PC-3 (cell line): ENCODE data around the gene SMPX. TPM values are rescaled to one million over a fixed set of nuclear protein-coding genes. Genes with fewer than 3 reads are reported as not detected.

Experiments
- ATAC-seq: fragments of 200-7000 bp; cut with Tn5 transposase; 2 replicates; pipeline ENCODE4 v1.9.1; 2020; ENCODE audit warnings: mild to moderate bottlenecking, moderate library complexity
- BruUV-seq: library from RNA; stranded (reverse); fragments of 400-500 nt; replicated peaks from 2 replicates; lab custom pipeline; 2021; lab: Mats Ljungman, UMichigan
- CTCF ChIA-PET: fragments of 300-600 bp; sonication (Branson Sonifier 250); formaldehyde crosslinking; loops from one replicate; lab custom pipeline; 2022; ENCODE audit warnings: antibody characterized with exemption; lab: Charles Lee
- POLR2A ChIA-PET: fragments of 300-600 bp; sonication (Branson Sonifier 250); formaldehyde crosslinking; loops from one replicate; lab custom pipeline; 2022; ENCODE audit warnings: antibody characterized with exemption; ENCODE audit not compliant: unreplicated experiment; lab: Charles Lee
- DNase-seq: peaks from one replicate; pipeline ENCODE4 v3.0.0-alpha.2; 2015
- H2AFZ ChIP-seq: fragments of 300-600 bp; sonication (generic); 2 replicates; pipeline ENCODE4 v1.6.0; 2016; ENCODE audit warnings: antibody characterized with exemption, low read length
- H3F3A ChIP-seq: fragments of 300-600 bp; sonication (generic); one replicate; pipeline ENCODE4 v1.6.0; 2017; ENCODE audit warnings: antibody characterized with exemption, low read length, control low read depth, mild to moderate bottlenecking; ENCODE audit not compliant: unreplicated experiment
- H3K27ac ChIP-seq: fragments of 300-600 bp; sonication (generic); 2 replicates; pipeline ENCODE4 v1.5.1; 2016; ENCODE audit warnings: mild to moderate bottlenecking, low read length
- H3K27me3 ChIP-seq: fragments of 300-600 bp; sonication (generic); 2 replicates; pipeline ENCODE4 v1.6.1; 2016; ENCODE audit warnings: low read length, mixed read lengths
- H3K36me3 ChIP-seq: fragments of 300-600 bp; sonication (generic); 2 replicates; pipeline ENCODE4 v1.6.1; 2016; ENCODE audit warnings: low read depth, mixed run types, low read length, mixed read lengths
- H3K4me1 ChIP-seq: fragments of 300-600 bp; sonication (generic); 2 replicates; pipeline ENCODE4 v1.5.1; 2016; ENCODE audit warnings: low read length; ENCODE audit not compliant: insufficient read depth
- H3K4me2 ChIP-seq: fragments of 300-600 bp; sonication (generic); 2 replicates; pipeline ENCODE4 v1.6.0; 2016; ENCODE audit warnings: low read length
- H3K4me3 ChIP-seq: fragments of 300-600 bp; sonication (generic); 2 replicates; pipeline ENCODE4 v1.5.1; 2016; ENCODE audit warnings: mild to moderate bottlenecking, low read length, mixed read lengths
- H3K79me2 ChIP-seq: fragments of 300-600 bp; sonication (generic); 2 replicates; pipeline ENCODE4 v1.6.1; 2017; ENCODE audit warnings: low read length, mixed read lengths
- H3K9ac ChIP-seq: fragments of 300-600 bp; sonication (generic); 2 replicates; pipeline ENCODE4 v1.6.0; 2016; ENCODE audit warnings: mild to moderate bottlenecking, low read length
- H3K9me2 ChIP-seq: fragments of 300-600 bp; sonication (generic); replicated peaks from 2 replicates; pipeline ENCODE4 v1.6.1; 2016; ENCODE audit warnings: mixed run types, low read length, mixed read lengths
- H3K9me3 ChIP-seq: fragments of 300-600 bp; sonication (generic); 2 replicates; pipeline ENCODE4 v1.6.1; 2016; ENCODE audit warnings: low read length, mixed read lengths
- H4K20me1 ChIP-seq: fragments of 300-600 bp; sonication (generic); 2 replicates; pipeline ENCODE4 v1.6.1; 2016; ENCODE audit warnings: low read length, mixed read lengths
- CTCF ChIP-seq: fragments of 300-600 bp; sonication (generic); conservative IDR thresholded peaks from 2 replicates; pipeline ENCODE4 v1.5.1; 2017; ENCODE audit warnings: antibody characterized with exemption, low read depth, mild to moderate bottlenecking, low read length
- EZH2 ChIP-seq: fragments of 300-600 bp; sonication (generic); IDR thresholded peaks from one replicate; pipeline ENCODE4 v1.6.1; 2017; ENCODE audit warnings: antibody characterized with exemption, mild to moderate bottlenecking, low read length; ENCODE audit not compliant: unreplicated experiment
- EZH2phosphoT487 ChIP-seq: fragments of 300-600 bp; sonication (generic); IDR thresholded peaks from 2 replicates; pipeline ENCODE4 v1.6.1; 2018; ENCODE audit warnings: mild to moderate bottlenecking, antibody characterized with exemption, low read length, borderline replicate concordance
- intact Hi-C: fragments of 100-400 bp; cut with micrococcal nuclease; formaldehyde crosslinking; loops from 2 replicates; pipeline ENCODE4 v1.9.0; 2023
- total RNA-seq: library from RNA; depleted of rRNA; stranded (reverse); fragments of >200 nt; gene quantifications from 2 replicates; pipeline ENCODE4 v1.2.3, GENCODE V29; 2014

Gene SMPX
- total RNA-seq, 1 experiment from 2014 or later = not detected

GRCh38 chrX:21666679-21667078 is 91.2 kb downstream of the SMPX start:
- H3F3A ChIP-seq = no peaks in the 10 kb centered on the region
- DNase-seq (peak; percentile 81), ATAC-seq (peak; percentile 65)
- CTCF ChIA-PET = no interaction called here
- BruUV-seq = no TSS peak
- POLR2A ChIA-PET = no interaction called here
- peak overlapping the region; percentile 44; the same call in 1 of the 2 replicates for H3K4me2 ChIP-seq
- H4K20me1 ChIP-seq = no peaks in the 10 kb centered on the region
- intact Hi-C loops = no loop called here
- H3K4me3 ChIP-seq = no peak overlapping the region
- H2AFZ ChIP-seq = no peak overlapping the region
- no peaks in the 10 kb centered on the region for H3K79me2 ChIP-seq
- TF ChIP-seq EZH2phosphoT487 (no peak), CTCF (no peak), EZH2 (no peak)
- H3K27me3 ChIP-seq = no peaks in the 10 kb centered on the region
- H3K4me1 ChIP-seq = peaks cover 19% of the 10 kb centered on the region
- no peak overlapping the region for H3K9ac ChIP-seq
- H3K27ac ChIP-seq = no peak overlapping the region
- no peaks in the 10 kb centered on the region for H3K36me3 ChIP-seq
- no peaks in the 10 kb centered on the region for H3K9me3 ChIP-seq
- H3K9me2 ChIP-seq = no peaks in the 10 kb centered on the region

GRCh38 chrX:21666252-21666651 is 91.7 kb downstream of the SMPX start:
- ATAC-seq = no peak
- Histone ChIP-seq H4K20me1 (no peaks in the 10 kb centered on the region), H3K4me2 (peak overlapping the region; percentile 44; the same call in 1 of the 2 replicates), H3K27me3 (no peaks in the 10 kb centered on the region), H3K27ac (no peak overlapping the region), H3F3A (no peaks in the 10 kb centered on the region), H3K9me2 (no peaks in the 10 kb centered on the region), H3K9ac (no peak overlapping the region), H2AFZ (no peak overlapping the region), H3K4me3 (no peak overlapping the region), H3K4me1 (peaks cover 22% of the 10 kb centered on the region), H3K36me3 (no peaks in the 10 kb centered on the region), H3K79me2 (no peaks in the 10 kb centered on the region), H3K9me3 (no peaks in the 10 kb centered on the region)
- ChIA-PET CTCF (no interaction called here), POLR2A (no interaction called here)
- no TSS peak for BruUV-seq
- no peak for DNase-seq
- TF ChIP-seq EZH2 = no peak
- TF ChIP-seq CTCF = no peak
- TF ChIP-seq EZH2phosphoT487 = no peak
- intact Hi-C loops = no loop called here

- ChIA-PET POLR2A (no interaction called here), CTCF (no interaction called here)
- peaks cover 28% of the 10 kb centered on the region for H3K4me1 ChIP-seq
- no peak overlapping the region for H3K4me3 ChIP-seq
- DNase-seq (no peak), ATAC-seq (no peak)
- H3K27me3 ChIP-seq = no peaks in the 10 kb centered on the region
- no peak overlapping the region for H2AFZ ChIP-seq
- no peaks in the 10 kb centered on the region for H3K9me3 ChIP-seq
- no peaks in the 10 kb centered on the region for H3F3A ChIP-seq
- no TSS peak for BruUV-seq
- H4K20me1 ChIP-seq = no peaks in the 10 kb centered on the region
- no peak overlapping the region for H3K27ac ChIP-seq
- no peak for TF ChIP-seq CTCF
- no peak for TF ChIP-seq EZH2
- no peak for TF ChIP-seq EZH2phosphoT487
- no peaks in the 10 kb centered on the region for H3K9me2 ChIP-seq
- H3K36me3 ChIP-seq = no peaks in the 10 kb centered on the region
- H3K79me2 ChIP-seq = no peaks in the 10 kb centered on the region
- no peak overlapping the region for H3K9ac ChIP-seq
- intact Hi-C loops = no loop called here
- H3K4me2 ChIP-seq = no peak overlapping the region
Observed at GRCh38 chrX:21662761-21663160, 95.2 kb downstream of the SMPX start.
